NCI-H345 treated with DMSO at 0.1 percent for 48 hours (cell line): Measurements from ENCODE around the gene C20orf141.
A peak's percentile ranks its signal among the peaks of the same experiment; 100 is the strongest.
"Not testable (repeated sequence)": the region's sequence is repeated elsewhere in the genome, so short reads cannot be mapped to it uniquely, and the experiment has no call there.

ENCODE experiments used
- DNase-seq: peaks from one replicate; lab custom pipeline; 2025; ENCODE audit not compliant: unreplicated experiment; lab: John Stamatoyannopoulos, UW

Gene C20orf141

DNA sequence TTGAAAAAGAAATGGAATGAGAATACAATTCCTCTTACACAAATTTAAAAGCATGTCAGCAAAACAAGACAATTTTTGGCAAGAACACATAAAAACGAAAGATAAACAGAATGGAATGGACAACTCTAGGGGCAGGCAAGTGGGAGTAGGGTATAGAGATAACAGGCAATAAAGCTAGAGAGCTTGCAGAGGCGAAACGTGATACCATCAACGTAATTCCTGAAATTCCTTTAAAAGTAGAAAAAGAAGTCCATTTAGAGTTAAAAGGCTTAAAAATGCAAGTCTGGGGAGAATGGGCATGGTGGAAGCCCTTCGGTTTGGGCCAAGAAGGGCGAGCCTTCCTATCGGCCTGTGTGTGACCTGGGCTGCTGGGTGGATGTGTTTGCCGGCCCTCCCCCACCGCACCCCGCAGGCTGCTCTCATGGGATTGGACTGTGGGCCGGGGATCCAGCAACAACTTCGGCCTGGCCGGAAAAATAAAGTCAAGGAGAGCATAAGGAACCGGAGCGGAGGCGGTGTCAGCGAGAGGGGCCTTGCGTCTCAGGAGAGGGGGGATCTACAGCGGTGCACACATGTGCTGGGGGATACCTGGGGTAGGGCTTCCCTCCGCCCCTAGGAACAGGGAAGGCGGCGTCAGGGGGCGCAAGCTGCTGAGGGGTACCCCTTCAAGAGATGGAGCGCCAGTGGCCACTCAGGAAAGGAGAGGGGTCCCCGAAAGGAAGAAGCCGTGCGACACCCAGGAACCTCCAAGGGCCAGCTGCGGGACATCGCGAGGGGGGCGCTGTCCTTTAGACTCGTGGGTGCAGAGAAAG is 5.5 kb downstream of the C20orf141 start:
- DNase-seq = no peak

DNA sequence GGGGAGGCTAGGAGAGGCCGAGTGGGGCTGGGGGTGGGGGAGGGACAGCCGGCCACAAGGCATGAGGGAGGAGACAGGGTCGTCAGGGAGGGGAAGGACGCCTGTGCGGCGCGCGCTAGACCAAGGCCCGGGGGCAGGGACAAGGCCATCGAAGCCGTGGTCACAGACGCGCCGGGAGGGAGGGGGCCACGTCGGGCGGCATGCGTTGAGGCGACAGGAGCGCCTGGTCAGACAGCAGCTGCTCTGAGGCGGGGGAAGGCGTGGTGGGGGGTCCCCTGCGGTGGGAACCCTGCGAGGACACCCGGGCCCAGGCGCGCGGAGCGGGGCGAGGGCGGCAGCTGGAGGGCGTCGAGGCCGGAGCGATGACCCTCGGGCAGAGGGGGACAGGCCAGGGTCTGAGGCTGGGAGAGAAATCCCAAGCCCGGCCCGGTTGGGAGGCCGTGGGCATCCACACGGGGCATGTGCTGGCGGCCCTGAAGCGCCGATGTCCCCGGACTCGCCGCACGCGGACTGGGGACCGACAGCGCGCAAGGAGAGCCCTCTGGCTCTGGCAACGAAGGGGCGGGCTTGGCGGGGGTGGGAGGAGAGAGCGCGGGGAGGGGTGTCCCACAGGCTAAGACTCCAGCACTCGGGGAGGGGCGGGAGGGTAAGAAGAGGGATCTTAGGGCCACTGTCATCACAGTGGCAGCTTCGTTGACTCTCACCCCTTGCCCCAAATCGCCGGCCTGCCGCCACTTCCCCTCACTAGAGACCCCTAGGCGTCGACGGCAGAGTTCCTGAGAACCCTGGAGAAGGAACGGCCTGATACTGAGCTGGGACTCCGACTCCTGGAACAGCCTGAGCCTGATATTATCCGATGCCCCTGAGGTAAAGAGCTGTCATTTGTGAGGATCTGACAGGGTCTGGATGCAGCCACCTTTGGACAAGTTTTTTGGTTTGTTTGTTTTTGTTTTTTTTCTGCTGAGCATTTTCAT is 6.4 kb downstream of the C20orf141 start:
- DNase-seq = no peak

DNA sequence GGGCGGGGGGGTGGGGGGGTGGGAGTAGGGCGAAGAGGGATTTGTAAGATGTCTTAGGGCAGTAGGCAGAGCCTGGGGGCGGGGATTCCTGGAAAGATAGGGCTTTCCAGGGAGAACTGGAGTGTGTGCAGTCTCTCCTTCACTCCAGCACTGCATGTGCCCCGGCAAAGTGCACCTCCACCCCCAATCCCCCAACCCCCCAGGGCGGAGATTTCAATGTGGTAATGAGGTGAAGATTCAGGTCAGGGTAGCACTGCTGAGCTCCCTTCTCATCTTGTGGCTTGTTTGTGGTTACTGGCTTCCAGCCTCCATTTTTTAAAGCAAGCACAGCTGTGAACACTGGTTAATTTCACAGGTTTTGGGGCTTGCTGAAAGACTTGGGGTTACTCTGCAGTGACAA is 7.3 kb downstream of the C20orf141 start:
- DNase-seq = no peak

DNA sequence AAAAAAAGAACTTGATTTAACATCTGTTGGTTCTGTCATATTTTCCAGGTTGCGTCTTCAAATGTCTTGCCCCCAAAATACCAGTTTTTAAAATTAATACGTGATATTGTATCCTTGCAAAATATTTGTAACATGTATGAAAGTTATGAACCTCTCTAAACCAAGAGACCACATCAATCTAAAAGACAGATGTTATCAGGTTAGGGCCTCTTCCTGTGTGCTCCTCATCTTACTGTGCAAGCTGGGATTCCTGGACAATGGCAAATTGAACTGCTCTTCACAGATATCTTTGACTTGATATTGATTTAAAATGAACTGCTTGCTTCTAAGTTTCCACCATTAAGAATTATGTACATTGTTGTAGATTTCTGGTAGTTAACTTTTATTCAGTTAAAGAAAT is 11.0 kb downstream of the C20orf141 start:
- DNase-seq = no peak

DNA sequence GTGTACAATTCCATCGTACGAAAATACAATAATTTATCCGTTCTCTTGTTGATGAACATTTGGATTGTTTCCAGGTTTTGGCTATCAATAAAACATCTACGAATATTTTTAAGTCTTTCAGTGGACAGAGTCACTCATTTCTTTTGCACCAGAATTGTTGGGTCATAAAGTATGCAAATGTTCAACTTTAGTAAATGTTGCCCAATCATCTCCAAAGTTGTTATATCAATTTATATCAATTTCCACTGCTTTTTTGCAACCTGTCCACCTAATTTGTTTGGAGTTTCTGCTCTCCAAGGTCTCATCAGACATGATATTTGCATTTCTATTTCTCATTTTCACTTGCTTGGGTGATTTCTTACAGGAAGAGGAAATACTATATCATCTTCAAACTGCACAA is 11.9 kb downstream of the C20orf141 start:
- no peak for DNase-seq

DNA sequence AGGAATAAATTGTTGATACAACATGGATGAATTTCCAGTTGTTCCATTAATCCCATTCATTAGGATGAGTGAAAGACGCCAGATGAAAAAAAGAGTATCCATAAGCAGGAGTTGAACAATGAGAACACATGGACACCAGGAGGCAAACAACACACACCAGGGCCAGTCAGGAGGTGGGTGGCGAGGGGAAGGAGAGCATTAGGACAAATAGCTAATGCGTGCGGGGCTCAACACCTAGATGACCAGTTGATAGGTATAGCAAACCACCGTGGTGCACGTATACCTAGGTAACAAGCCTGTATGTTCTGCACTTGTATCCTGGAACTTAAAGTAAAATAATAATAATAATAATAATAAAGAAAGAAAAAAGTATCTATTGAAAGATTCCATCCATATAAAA is 14.6 kb downstream of the C20orf141 start:
- DNase-seq = no peak

DNA sequence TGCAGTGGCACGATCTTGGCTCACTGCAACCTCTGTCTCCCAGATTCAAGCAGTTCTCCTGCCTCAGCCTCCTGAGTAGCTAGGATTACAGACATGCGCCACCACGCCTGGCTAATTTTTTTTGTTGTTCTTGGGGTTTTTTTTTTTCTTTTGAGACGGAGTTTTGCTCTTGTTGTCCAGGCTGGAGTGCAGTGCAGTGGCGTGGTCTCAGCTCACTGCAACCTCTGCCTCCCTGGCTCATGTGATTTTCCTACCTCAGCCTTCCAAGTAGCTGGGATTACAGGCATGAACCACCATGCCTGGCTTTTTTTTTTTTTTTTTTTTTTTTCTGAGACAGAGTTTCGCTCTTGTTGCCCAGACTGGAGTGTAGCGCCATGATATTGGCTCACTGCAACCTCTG is 16.4 kb downstream of the C20orf141 start:
- not testable (repeated sequence) for DNase-seq

DNA sequence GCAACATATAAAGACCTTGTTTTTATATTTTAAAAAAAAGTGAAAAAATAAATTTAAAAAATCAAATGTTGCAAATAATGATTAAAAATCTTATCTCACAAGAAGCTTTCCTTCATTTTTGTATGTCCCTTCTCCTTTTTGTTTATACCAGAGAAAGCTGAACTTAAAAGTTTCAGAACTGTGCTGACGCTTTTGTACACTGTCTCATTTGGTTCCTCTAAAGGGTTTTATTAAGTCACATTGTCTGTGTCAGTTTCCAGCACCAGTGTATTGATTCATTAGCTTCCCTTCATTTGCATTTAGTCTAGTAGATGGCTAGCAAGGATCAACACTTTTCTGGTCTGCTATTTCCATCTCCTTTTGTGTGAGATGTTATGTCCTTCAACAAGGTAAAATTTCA is 19.0 kb downstream of the C20orf141 start:
- DNase-seq = no peak

DNA sequence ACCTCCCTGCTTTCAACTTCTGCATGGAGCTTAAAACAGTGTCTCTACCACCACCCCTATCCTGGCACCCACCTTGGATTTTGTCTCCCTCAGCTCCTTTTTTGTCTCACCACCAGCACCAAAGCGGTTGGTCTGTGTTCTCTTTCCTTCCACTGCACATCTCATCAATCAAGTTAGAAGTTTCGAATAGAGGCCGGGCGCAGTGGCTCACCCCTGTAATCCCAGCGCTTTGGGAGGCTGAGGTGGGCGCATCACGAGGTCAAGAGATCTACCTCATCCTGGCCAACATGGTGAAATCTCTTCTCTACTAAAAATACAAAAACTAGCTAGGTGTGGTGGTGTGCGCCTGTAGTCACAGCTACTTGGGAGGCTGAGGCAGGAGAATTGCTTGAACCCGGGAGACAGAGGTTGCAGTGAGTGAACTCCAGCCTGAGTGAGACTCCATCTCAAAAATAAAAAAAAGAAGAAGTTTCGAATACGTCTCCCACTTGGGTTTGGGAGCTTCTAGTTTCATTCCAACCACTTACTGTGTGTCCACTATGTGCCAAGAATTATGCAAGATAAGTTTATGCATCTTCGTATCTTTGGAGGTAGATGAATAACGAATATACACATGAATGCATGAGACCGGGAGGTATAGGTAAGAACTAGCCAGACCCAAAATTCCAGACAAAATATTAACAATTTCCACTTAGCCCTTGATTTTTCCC is 19.8 kb downstream of the C20orf141 start:
- no peak for DNase-seq

DNA sequence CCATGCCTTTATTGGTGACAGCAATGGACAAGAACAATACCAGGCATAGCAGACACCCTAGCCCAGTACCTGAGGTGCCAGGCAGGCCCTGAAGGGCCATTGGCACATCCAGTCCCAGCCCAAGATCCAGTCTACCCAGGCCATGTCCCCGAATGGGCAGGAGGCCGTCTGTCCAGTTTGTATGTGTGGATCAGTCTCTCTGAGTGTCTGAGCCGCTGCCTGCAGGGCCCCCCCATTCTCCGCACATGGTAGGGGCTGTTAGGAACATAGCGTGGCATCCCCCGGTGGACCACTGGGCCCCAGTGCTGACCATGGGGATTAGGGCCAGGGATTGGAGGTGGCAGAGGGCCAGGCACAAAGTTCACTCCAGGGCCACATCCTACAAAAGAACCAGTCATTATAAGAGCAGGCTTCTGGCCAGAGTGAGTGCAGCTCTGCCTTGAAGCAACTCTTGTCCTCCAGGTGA is 20.6 kb downstream of the C20orf141 start:
- DNase-seq = no peak

DNA sequence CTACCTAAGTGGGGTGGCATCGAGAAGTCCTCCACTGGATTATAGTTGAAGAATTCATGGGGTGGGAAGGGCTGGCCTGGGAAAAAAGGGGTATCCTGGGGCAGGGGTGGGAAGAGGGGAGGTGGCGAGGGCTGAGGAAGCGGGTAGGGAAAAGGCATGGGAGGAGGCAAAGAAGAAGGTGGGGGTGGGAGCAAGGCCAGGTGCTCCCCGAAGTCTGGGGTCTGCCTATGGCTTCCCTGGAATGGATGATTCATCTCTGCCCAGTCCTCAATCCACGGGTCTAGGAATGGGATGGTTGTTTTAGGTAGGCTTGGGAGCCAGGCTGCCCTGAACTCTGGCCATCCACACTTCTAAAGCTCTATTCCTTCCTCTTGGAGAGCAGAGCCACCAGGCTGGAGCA is 21.2 kb downstream of the C20orf141 start:
- no peak for DNase-seq

DNA sequence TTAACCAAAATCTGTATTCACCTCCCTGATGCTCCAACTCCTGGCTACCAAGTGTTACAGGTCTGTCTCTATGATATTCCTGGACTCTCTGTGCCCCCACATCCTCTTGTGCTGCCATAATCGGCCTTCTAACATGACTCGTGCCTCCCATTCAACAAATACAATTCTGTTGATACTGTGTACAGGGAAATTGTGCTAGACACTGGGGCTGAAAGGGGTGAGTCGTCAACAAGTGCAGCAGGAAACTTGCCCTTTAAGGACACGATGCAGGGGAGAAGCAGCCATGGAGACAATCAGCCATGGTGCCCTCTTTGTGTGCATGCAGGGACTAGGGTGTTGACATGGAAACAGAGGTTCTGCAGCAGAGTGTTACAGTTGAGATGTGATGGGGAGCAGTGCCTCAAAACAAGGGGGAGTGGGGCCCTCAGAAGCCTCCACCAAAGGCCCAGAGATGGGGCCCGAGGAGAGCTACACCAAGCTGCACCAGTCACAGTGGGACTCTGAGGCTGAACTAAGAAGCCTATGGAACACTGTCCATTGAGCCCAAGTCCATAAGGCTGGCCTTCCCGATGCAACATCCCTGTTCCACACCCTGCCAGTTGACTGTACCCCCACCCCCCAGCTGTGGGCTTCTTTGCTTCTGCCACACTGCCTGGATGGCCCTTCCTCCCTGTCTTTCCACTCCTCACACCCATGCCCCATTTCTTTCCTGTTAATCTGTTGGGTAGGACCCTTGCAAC is 22.6 kb downstream of the C20orf141 start:
- no peak for DNase-seq

DNA sequence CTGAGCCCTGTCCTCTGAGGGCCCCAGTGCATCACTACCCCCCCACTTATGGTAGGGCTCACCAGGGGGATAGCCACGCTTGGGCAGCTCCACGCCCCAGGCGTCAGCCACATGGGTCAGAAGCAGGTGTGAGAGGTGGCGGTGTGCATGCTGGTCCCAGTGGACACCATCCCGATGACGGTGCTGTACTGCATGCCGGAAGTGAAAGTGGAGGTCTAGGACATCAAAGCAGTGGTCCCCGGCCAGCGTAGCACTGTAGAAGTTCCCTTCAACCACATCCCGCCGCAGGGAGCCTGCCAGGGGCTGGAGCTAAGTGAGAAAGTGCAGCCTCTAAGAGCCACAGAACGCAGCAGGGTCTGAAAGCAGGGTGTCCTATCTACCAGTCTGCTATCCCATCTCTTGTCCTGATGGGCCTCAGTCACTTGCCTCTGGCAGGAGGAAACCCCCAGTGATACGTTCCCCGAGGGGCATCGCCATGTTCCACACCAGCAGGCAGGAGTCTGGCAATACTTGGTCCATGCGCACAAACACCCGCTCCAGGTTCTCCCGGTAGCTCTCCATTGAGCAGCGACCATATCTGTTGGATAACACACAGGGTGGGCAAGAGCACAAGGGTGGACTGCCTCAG is 23.5 kb downstream of the C20orf141 start:
- DNase-seq = no peak

DNA sequence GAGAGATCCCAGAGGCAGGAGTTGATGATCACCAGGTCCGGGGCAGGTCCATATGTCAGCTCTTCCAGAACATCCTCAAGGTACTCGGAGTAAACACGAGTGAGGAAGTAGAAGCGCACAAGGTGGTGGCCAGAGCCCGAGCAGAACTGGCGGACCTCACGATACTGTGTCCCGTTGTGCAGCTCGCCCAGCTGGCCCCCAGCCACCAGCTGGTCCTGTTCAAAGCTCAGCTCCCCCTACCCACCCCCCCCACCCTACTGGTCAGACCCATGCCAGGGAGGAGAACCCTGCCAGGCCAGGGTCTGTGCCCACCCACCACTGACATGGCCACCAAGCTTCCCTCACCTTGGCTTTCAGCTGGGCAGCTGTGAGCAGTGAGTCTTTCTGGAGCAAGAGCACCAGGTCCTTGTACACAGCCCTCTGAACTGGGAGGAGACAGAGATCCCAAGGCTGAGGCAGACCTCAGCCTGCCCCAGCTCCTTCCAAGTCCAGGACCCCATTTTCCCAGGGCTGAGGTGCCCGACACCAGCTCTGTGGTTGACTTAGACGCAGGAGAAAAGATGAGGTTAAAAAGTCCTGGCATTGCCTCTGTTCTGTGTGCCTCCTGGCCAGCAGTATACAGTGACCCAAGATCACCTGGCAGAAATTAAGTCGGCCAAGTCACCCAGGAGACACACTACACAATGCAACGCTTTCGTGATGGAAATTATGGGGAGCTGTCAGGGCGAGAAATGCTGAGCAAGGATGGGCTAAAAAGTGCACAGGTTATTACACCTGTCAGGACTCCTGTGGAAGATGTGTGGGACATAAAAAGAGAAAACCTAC is 24.3 kb downstream of the C20orf141 start:
- no peak for DNase-seq

DNA sequence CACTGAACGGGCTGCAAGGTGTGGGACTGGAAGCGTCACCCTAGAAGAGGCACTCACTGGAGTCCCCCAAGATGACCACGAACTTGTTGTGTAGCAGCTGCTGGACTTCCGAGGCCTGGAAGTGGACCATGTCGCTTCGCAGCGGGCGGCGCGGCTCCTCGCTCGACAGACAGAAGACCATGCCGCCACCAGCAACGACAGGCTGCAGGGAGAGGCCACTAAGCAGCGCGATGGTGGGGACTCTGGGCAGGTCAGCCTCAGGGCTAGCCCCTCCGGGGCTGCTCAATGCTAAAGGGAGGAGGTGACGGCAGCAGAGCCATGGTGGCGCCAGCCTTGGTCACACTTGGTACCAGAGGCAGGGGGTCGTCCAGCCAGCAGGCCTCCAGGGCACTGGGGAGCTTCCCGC is 24.9 kb downstream of the C20orf141 start:
- no peak for DNase-seq

DNA sequence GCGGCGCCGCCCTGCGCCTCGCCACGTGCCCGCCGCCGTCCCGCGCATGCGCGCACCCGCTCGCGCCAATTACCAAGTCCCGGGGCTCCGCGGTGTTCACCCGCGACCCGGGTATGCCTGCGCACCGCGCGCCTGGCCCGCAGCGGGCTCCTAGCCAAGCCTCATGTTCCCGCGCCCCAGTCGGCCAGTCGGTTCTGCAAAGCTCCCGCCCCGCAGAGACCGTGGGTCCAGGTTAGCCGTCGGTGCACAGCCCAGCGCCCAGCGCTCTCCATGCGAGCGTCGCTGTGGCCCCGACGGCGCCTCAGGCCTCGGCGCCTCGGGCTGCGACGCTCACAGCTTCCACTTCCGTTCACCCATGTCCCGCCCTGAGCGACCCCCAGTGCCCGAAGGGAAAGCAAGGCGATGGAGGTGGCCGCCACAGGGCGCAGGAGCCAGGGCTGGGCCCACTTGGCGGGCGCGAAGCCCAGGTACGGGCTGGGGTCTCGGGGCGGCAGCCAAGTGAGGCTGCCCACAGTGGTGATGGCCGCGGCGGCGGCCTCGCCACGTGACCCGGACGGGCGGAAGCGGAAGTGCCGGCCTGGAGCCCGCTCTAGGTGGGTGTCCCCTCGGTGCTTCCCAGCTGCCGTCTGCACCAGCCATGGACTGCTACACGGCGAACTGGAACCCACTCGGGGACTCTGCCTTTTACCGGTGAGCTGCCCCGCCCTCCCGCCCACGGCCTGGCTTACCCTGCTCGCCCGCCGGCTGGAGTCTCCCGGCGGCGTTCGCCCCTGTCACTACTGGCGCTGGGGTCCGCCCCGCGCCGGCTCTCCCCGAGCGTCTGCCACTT is 25.6 kb downstream of the C20orf141 start, which contains the start of the genes PCED1A and VPS16:
Gene PCED1A, minus strand, starts transcription at position 518 of the 829 bp plus-strand sequence. CDS start 743 bp downstream, outside the sequence.
Gene VPS16, plus strand, starts transcription at position 608 of the 829 bp plus-strand sequence. Its CDS starts 30 bp downstream, at position 638.
- DNase-seq = peak; percentile 85

DNA sequence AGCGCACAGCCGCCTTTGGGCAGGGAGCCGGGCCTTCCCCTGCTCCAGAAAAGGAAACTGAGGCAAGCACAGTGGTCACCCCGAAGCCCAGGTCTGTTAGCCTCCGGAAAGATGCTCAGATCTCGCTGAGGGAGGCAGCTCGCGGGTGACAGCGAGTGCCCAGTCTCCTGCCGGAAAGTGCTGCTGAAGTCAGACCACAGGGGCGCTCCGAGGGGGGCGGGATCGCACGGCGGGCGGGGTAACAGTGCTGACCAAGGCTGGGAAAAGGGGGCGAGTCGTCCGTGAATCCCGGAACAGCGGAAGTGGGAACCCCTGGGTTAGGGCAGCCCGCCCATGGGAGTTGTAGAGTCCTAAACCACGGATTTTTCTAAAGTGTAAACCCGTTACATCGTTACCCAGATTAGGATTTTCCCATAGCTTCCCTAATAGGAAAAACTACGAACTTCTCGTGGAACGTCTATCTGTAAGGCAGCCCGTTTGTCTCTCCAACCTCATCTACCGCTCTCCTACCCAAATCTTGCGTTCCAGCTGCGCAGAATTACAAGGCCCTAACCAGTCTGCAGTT is 26.3 kb downstream of the C20orf141 start:
- DNase-seq = no peak

DNA sequence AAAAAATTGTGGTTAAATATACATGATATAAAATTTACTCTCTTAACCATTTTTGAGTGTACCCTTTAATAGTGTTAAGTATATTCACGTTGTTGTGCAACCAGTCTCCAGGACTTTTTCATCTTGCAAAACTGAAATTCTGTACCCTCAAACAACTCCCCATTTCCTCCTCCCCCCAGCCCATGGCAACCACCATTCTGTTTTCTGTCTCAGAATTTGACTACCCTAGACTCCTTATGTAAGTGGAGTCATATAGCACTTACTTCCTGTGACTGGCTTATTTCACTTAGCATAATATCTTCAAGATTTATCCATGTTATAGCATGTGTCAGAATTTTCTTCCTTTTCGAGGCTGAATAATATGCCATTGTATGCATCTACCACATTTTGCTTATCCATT is 30.8 kb downstream of the C20orf141 start:
- no peak for DNase-seq
